AG10803 (cell line): Measurements from ENCODE around the gene RBM39.

ENCODE experiments used
- DNase-seq: peaks from one replicate; pipeline ENCODE4 v3.0.0; 2010; ENCODE audit warnings: low read depth
- H3K4me3 ChIP-seq: 2 replicates; pipeline ENCODE4 v1.5.1; 2011; ENCODE audit warnings: mild to moderate bottlenecking, low read length, control low read depth
- TF ChIP-seq, protein P1 (sequence below): conservative IDR thresholded peaks from 2 replicates; pipeline ENCODE4 v1.5.1; 2011; ENCODE audit warnings: mild to moderate bottlenecking, low read length, control low read depth, inconsistent platforms

The RBM39 gene

DNA sequence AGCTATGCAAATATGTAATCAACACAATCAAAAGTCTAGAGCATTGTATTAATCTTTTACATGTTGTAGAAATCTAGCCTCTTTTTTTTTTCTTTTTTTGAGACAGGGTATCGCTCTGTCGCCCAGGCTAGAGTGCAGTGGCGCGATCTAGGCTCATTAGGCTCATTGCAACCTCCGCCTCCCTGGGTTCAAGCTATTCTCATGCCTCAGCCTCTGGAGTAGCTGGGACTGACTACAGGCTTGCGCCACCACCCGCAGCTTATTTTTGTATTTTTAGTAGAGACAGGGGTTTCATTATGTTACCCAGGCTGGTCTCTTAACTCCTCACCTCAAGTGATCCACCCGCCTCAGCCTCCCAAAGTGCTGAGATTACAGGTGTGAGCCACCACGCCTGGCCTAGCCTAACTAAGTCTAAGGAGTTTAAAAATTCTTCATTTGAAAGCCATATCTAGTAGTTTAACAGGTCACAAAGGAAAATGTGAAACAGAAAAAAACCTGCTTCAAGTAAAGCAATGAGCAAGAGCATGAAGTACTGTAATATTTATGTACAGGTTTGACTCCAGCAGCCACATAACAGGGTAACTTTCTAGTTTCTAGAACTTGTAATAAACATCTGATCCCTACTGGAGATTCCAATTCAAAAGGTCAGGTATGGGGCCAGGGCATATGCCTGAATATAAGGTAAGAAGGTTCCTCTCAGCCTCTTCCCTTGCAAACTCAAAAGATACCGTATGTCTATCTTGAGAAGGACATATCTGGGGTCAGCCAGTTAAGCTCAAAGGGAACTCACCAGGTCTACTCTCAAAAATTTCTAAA, 81.7 kb downstream of the RBM39 start:
- no peak for DNase-seq
- TF ChIP-seq, protein P1, sequence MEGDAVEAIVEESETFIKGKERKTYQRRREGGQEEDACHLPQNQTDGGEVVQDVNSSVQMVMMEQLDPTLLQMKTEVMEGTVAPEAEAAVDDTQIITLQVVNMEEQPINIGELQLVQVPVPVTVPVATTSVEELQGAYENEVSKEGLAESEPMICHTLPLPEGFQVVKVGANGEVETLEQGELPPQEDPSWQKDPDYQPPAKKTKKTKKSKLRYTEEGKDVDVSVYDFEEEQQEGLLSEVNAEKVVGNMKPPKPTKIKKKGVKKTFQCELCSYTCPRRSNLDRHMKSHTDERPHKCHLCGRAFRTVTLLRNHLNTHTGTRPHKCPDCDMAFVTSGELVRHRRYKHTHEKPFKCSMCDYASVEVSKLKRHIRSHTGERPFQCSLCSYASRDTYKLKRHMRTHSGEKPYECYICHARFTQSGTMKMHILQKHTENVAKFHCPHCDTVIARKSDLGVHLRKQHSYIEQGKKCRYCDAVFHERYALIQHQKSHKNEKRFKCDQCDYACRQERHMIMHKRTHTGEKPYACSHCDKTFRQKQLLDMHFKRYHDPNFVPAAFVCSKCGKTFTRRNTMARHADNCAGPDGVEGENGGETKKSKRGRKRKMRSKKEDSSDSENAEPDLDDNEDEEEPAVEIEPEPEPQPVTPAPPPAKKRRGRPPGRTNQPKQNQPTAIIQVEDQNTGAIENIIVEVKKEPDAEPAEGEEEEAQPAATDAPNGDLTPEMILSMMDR: no peak
- H3K4me3 ChIP-seq: no peak overlapping the region

DNA sequence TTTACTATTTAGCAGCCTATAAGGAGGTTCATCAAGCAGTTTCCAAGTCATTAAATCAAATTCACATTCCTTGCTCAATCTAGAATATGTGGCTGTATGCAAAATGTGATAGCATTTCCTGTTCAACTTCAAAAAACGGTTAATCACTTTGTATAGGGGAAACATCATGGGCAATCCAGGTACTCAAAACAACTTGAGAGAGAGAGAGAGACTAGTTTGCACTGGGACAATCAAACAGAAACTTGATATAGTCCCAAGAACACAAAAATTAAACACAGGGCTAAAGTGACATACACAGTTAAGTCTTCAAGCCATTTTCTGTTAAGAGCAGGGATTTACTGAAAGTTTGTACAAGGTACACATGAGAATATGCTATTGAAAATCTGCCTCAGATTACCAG, 84.8 kb downstream of the RBM39 start:
- H3K4me3 ChIP-seq: no peak overlapping the region
- TF ChIP-seq, protein P1: no peak
- DNase-seq: no peak

DNA sequence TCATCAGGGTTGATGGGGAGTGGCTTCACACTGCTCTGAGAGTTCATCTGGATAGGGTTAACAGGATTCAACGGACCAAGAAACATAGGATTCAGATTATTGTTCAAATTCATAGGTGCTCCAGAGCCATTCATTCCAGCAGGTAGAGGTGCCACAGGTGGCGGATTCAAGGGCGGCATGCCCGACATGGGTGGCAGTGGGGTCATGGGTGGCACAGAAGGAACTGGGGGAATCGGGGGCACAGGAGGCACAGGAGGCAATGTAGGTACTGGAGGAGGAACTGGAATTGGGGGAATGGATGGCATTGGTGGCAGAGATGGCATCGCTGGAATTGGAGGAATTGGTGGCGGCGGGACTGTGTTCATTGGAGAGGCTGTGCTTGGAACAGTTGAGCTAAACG, 87.6 kb downstream of the RBM39 start:
- TF ChIP-seq, protein P1: no peak
- no peak for DNase-seq
- H3K4me3 ChIP-seq: no peak overlapping the region

DNA sequence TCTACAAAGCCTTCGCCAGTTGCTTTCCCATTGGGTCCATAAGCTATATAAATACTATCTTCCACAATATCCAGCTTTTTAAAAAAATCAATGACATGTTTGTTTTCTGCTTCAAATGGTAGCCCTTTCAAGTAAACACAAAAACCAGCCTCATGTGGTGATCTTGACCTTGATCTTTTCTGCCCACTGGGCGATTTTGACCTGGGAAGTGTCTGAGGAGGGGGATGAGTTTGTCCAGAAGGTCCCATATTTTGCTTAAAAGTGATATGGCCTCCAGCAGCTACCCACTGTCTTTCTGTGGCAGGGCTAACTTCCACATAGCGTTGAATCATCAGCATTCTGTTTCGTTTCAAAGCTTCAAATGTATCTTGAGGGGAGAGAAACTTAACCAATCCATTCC, 88.2 kb downstream of the RBM39 start:
- H3K4me3 ChIP-seq: no peak overlapping the region
- TF ChIP-seq, protein P1: no peak
- no peak for DNase-seq
